Activated CD4-positive, alpha-beta T cell treated with anti-CD3 and anti-CD28 coated beads for 4 hours (primary cell): ENCODE measurements around the gene KRT12.
"Not testable (repeated sequence)": the region's sequence is repeated elsewhere in the genome, so short reads cannot be mapped to it uniquely, and the experiment has no call there.

Source experiments
- DNase-seq, 2 donors: peaks; one replicate each; pipeline ENCODE4 v3.0.0-alpha.2; 2020

The KRT12 gene

GRCh38 chr17:40883626-40884334, 16.8 kb upstream of the KRT12 start:
- DNase-seq = no peak

GRCh38 chr17:40883031-40883430, 16.0 kb upstream of the KRT12 start:
- no peak for DNase-seq

- DNase-seq = no peak
Measured at GRCh38 chr17:40879026-40879425, 12.0 kb upstream of the KRT12 start.

- DNase-seq = no peak
Measured at GRCh38 chr17:40878044-40878443, 11.0 kb upstream of the KRT12 start.

- DNase-seq = no peak
Measured at GRCh38 chr17:40873801-40874200, 6.8 kb upstream of the KRT12 start.

GRCh38 chr17:40873255-40873654, 6.2 kb upstream of the KRT12 start:
- no peak for DNase-seq

- no peak for DNase-seq
Measured at GRCh38 chr17:40872416-40872815, 5.4 kb upstream of the KRT12 start.

- no peak for DNase-seq
Measured at GRCh38 chr17:40871316-40871715, 4.3 kb upstream of the KRT12 start.

GRCh38 chr17:40870136-40870535, 3.1 kb upstream of the KRT12 start:
- no peak for DNase-seq

GRCh38 chr17:40864661-40865390, 2.2 kb downstream of the KRT12 start:
- no peak for DNase-seq

GRCh38 chr17:40862985-40863733, 3.9 kb downstream of the KRT12 start:
- no peak for DNase-seq

- no peak for DNase-seq
Measured at GRCh38 chr17:40859536-40859935, 7.5 kb downstream of the KRT12 start.

- not testable (repeated sequence) for DNase-seq
Measured at GRCh38 chr17:40858667-40859066, 8.4 kb downstream of the KRT12 start.

GRCh38 chr17:40857535-40857934, 9.5 kb downstream of the KRT12 start:
- no peak for DNase-seq

GRCh38 chr17:40854175-40854814, 12.7 kb downstream of the KRT12 start:
- no peak for DNase-seq

GRCh38 chr17:40852364-40852763, 14.7 kb downstream of the KRT12 start:
- DNase-seq = no peak

GRCh38 chr17:40850293-40850972, 16.6 kb downstream of the KRT12 start:
- no peak for DNase-seq

- DNase-seq = no peak
Measured at GRCh38 chr17:40849723-40850122, 17.3 kb downstream of the KRT12 start.

- no peak for DNase-seq
Measured at GRCh38 chr17:40848583-40849235, 18.3 kb downstream of the KRT12 start.

- DNase-seq = no peak
Measured at GRCh38 chr17:40846515-40847144, 20.4 kb downstream of the KRT12 start.

GRCh38 chr17:40844671-40845107, 22.3 kb downstream of the KRT12 start:
- DNase-seq = no peak

- DNase-seq = no peak
Measured at GRCh38 chr17:40843242-40843641, 23.8 kb downstream of the KRT12 start.
